Activated T-helper 2 cell treated with anti-CD3 and anti-CD28 coated beads, Interferon-gamma antibody, Interleukin-2, Interleukin-4, amounts not matched to agents 10 μg/mL and 5 μg/mL and 100 μg/mL, durations not matched to agents 14 hours and 24 hours and 36 hours (primary cell): ENCODE measurements around the gene CDIPT. TPM values are rescaled to one million over a fixed set of nuclear protein-coding genes. Genes with fewer than 3 reads are reported as not detected.

Experiments
- DNase-seq: peaks from one replicate; pipeline ENCODE4 v3.0.0; 2021; ENCODE audit warnings: low spot score
- H3K27ac Mint-ChIP-seq: one replicate; pipeline ENCODE4 v1.8.0; 2021; ENCODE audit warnings: mixed read lengths
- H3K27me3 Mint-ChIP-seq: one replicate; pipeline ENCODE4 v1.8.0; 2021; ENCODE audit warnings: low read depth, mixed read lengths
- H3K36me3 Mint-ChIP-seq: one replicate; pipeline ENCODE4 v1.8.0; 2021; ENCODE audit warnings: low read depth, mixed read lengths
- H3K4me1 Mint-ChIP-seq: one replicate; pipeline ENCODE4 v1.8.0; 2021; ENCODE audit warnings: low read depth, mixed read lengths
- H3K4me3 Mint-ChIP-seq: one replicate; pipeline ENCODE4 v1.8.0; 2021; ENCODE audit warnings: low read depth, mild to moderate bottlenecking, moderate library complexity, mixed read lengths
- H3K9me3 Mint-ChIP-seq: one replicate; pipeline ENCODE4 v1.8.0; 2021; ENCODE audit warnings: mixed read lengths
- intact Hi-C: fragments of 100-400 bp; cut with micrococcal nuclease; formaldehyde crosslinking; loops from one replicate; pipeline ENCODE4 v1.15.1; 2023
- total RNA-seq: library from RNA; stranded (reverse); gene quantifications from 2 replicates; pipeline ENCODE4 v1.2.3, GENCODE V29; 2022

CDIPT gene
- total RNA-seq, 1 donor from 2014 or later, result 66.6 TPM

GRCh38 chr16:29848420-29849297 lies 14.4 kb downstream of the CDIPT start:
- H3K4me1 Mint-ChIP-seq, result peaks cover 5% of the 10 kb centered on the region
- H3K9me3 Mint-ChIP-seq, result no peaks in the 10 kb centered on the region
- H3K36me3 Mint-ChIP-seq, result peaks cover 41% of the 10 kb centered on the region
- intact Hi-C loops, result no loop called here
- no peak overlapping the region for H3K27ac Mint-ChIP-seq
- H3K27me3 Mint-ChIP-seq, result no peaks in the 10 kb centered on the region
- DNase-seq, result peak; percentile 68
- no peak overlapping the region for H3K4me3 Mint-ChIP-seq

GRCh38 chr16:29845656-29846055 lies 17.4 kb downstream of the CDIPT start:
- intact Hi-C loops, result no loop called here
- no peak overlapping the region for H3K27ac Mint-ChIP-seq

GRCh38 chr16:29844575-29845331 lies 18.3 kb downstream of the CDIPT start:
- Mint-ChIP-seq H3K4me3 (no peak overlapping the region), H3K27ac (no peak overlapping the region), H3K27me3 (no peaks in the 10 kb centered on the region), H3K36me3 (peaks cover 54% of the 10 kb centered on the region), H3K9me3 (no peaks in the 10 kb centered on the region), H3K4me1 (peaks cover 5% of the 10 kb centered on the region)
- intact Hi-C loops, result no loop called here
- DNase-seq, result no peak

More at GRCh38 chr16:29845656-29846055, 17.4 kb downstream of the CDIPT start:
- Mint-ChIP-seq H3K9me3 (no peaks in the 10 kb centered on the region), H3K4me1 (peaks cover 5% of the 10 kb centered on the region), H3K4me3 (no peak overlapping the region), H3K27me3 (no peaks in the 10 kb centered on the region), H3K36me3 (peaks cover 54% of the 10 kb centered on the region)
- no peak for DNase-seq

- Mint-ChIP-seq H3K36me3 (peaks cover 57% of the 10 kb centered on the region), H3K9me3 (no peaks in the 10 kb centered on the region), H3K4me3 (no peak overlapping the region), H3K4me1 (peaks cover 5% of the 10 kb centered on the region), H3K27me3 (no peaks in the 10 kb centered on the region), H3K27ac (no peak overlapping the region)
- DNase-seq, result no peak
- intact Hi-C loops, result no loop called here
These were observed 19.1 kb downstream of the CDIPT start for GRCh38 chr16:29843931-29844330.

- no peak overlapping the region for H3K27ac Mint-ChIP-seq
These were observed 20.2 kb downstream of the CDIPT start for GRCh38 chr16:29842732-29843346.

GRCh38 chr16:29841631-29842030 lies 21.4 kb downstream of the CDIPT start:
- Mint-ChIP-seq H3K27ac (no peak overlapping the region), H3K36me3 (peaks cover 62% of the 10 kb centered on the region), H3K27me3 (no peaks in the 10 kb centered on the region), H3K4me3 (no peak overlapping the region), H3K4me1 (no peaks in the 10 kb centered on the region), H3K9me3 (no peaks in the 10 kb centered on the region)
- intact Hi-C loops, result no loop called here
- no peak for DNase-seq

More at GRCh38 chr16:29842732-29843346, 20.2 kb downstream of the CDIPT start:
- no peaks in the 10 kb centered on the region for H3K4me1 Mint-ChIP-seq
- no peak overlapping the region for H3K4me3 Mint-ChIP-seq
- no peaks in the 10 kb centered on the region for H3K27me3 Mint-ChIP-seq
- no peaks in the 10 kb centered on the region for H3K9me3 Mint-ChIP-seq
- intact Hi-C loops, result no loop called here
- DNase-seq, result no peak
- peaks cover 55% of the 10 kb centered on the region for H3K36me3 Mint-ChIP-seq

GRCh38 chr16:29840240-29840639 lies 22.8 kb downstream of the CDIPT start:
- intact Hi-C loops, result no loop called here
- Mint-ChIP-seq H3K9me3 (no peaks in the 10 kb centered on the region), H3K27me3 (no peaks in the 10 kb centered on the region), H3K4me1 (no peaks in the 10 kb centered on the region), H3K4me3 (no peak overlapping the region), H3K36me3 (peaks cover 65% of the 10 kb centered on the region), H3K27ac (no peak overlapping the region)
- DNase-seq, result no peak

GRCh38 chr16:29839822-29840221 lies 23.2 kb downstream of the CDIPT start:
- Mint-ChIP-seq H3K4me1 (no peaks in the 10 kb centered on the region), H3K36me3 (peaks cover 63% of the 10 kb centered on the region), H3K27me3 (no peaks in the 10 kb centered on the region), H3K4me3 (no peak overlapping the region), H3K9me3 (no peaks in the 10 kb centered on the region), H3K27ac (no peak overlapping the region)
- no peak for DNase-seq
- intact Hi-C loops, result no loop called here

GRCh38 chr16:29837841-29838240 lies 25.2 kb downstream of the CDIPT start:
- Mint-ChIP-seq H3K36me3 (peaks cover 65% of the 10 kb centered on the region), H3K4me3 (no peak overlapping the region), H3K9me3 (no peaks in the 10 kb centered on the region), H3K4me1 (peaks cover 6% of the 10 kb centered on the region), H3K27me3 (no peaks in the 10 kb centered on the region), H3K27ac (no peak overlapping the region)
- no peak for DNase-seq
- intact Hi-C loops, result no loop called here

- no peaks in the 10 kb centered on the region for H3K9me3 Mint-ChIP-seq
- no peak for DNase-seq
- H3K27me3 Mint-ChIP-seq, result no peaks in the 10 kb centered on the region
- intact Hi-C loops, result no loop called here
- no peak overlapping the region for H3K27ac Mint-ChIP-seq
- peaks cover 6% of the 10 kb centered on the region for H3K4me1 Mint-ChIP-seq
- no peak overlapping the region for H3K4me3 Mint-ChIP-seq
- peaks cover 72% of the 10 kb centered on the region for H3K36me3 Mint-ChIP-seq
These were observed 26.4 kb downstream of the CDIPT start for GRCh38 chr16:29836623-29837022.

- Mint-ChIP-seq H3K27ac (no peak overlapping the region), H3K36me3 (peaks cover 73% of the 10 kb centered on the region)
These were observed 27.1 kb downstream of the CDIPT start for GRCh38 chr16:29835926-29836325.

GRCh38 chr16:29834079-29834478 lies 28.9 kb downstream of the CDIPT start:
- intact Hi-C loops, result no loop called here
- no peaks in the 10 kb centered on the region for H3K9me3 Mint-ChIP-seq
- no peak for DNase-seq
- H3K27me3 Mint-ChIP-seq, result no peaks in the 10 kb centered on the region
- no peak overlapping the region for H3K4me3 Mint-ChIP-seq
- peaks cover 71% of the 10 kb centered on the region for H3K36me3 Mint-ChIP-seq
- H3K4me1 Mint-ChIP-seq, result peaks cover 6% of the 10 kb centered on the region
- H3K27ac Mint-ChIP-seq, result no peak overlapping the region

More at GRCh38 chr16:29835926-29836325, 27.1 kb downstream of the CDIPT start:
- Mint-ChIP-seq H3K4me1 (peaks cover 6% of the 10 kb centered on the region), H3K9me3 (no peaks in the 10 kb centered on the region), H3K4me3 (no peak overlapping the region), H3K27me3 (no peaks in the 10 kb centered on the region)
- intact Hi-C loops, result no loop called here
- DNase-seq, result no peak
